Stimulated activated naive CD8-positive, alpha-beta T cell treated with anti-CD3 and anti-CD28 coated beads, Interleukin-15, amount 100 ng/mL, for 72 hours (primary cell): Measurements from ENCODE around the gene OR52L1.

Experiments used
- ATAC-seq: fragments of 150-1000 bp; cut with Tn5 transposase; 2 replicates; pipeline ENCODE4 v1.10.0; 2021; ENCODE audit warnings: mild to moderate bottlenecking, moderate library complexity
- DNase-seq, 2 donors: peaks; one replicate each; pipeline ENCODE4 v3.0.0; 2021 to 2022
- H3K27ac Mint-ChIP-seq, 2 donors: one replicate each; pipeline ENCODE4 v1.8.0; 2022; ENCODE audit warnings: mild to moderate bottlenecking in 2 of 2, mixed read lengths in 2 of 2, moderate library complexity in 2 of 2
- H3K27me3 Mint-ChIP-seq: one replicate; pipeline ENCODE4 v1.8.0; 2022; ENCODE audit warnings: mixed read lengths
- H3K4me1 Mint-ChIP-seq: one replicate; pipeline ENCODE4 v1.8.0; 2022; ENCODE audit warnings: mild to moderate bottlenecking, mixed read lengths
- H3K4me3 Mint-ChIP-seq, 2 donors: one replicate each; pipeline ENCODE4 v1.8.0; 2022; ENCODE audit warnings: mild to moderate bottlenecking in 2 of 2, mixed read lengths in 2 of 2, moderate library complexity in 1 of 2
- H3K9me3 Mint-ChIP-seq, 2 donors: one replicate each; pipeline ENCODE4 v1.8.0; 2022; ENCODE audit warnings: mixed read lengths in 2 of 2

Gene OR52L1

GRCh38 chr11:5986885-5987284 lies at the start of gene OR52L1:
Gene OR52L1, minus strand, starts transcription at chr11:5986985. Its CDS starts 55 bp downstream, at chr11:5986930.
- Mint-ChIP-seq H3K4me3 (no peak within 1 kb of the TSS), H3K27ac (no peak within 1 kb of the TSS), H3K4me1 (no peaks in the 10 kb centered on the region), H3K9me3 (peaks cover 5 to 10% of the 10 kb centered on the region in 2 donors), H3K27me3 (peaks cover 61% of the 10 kb centered on the region)
- ATAC-seq (no peak), DNase-seq (no peak)

DNA sequence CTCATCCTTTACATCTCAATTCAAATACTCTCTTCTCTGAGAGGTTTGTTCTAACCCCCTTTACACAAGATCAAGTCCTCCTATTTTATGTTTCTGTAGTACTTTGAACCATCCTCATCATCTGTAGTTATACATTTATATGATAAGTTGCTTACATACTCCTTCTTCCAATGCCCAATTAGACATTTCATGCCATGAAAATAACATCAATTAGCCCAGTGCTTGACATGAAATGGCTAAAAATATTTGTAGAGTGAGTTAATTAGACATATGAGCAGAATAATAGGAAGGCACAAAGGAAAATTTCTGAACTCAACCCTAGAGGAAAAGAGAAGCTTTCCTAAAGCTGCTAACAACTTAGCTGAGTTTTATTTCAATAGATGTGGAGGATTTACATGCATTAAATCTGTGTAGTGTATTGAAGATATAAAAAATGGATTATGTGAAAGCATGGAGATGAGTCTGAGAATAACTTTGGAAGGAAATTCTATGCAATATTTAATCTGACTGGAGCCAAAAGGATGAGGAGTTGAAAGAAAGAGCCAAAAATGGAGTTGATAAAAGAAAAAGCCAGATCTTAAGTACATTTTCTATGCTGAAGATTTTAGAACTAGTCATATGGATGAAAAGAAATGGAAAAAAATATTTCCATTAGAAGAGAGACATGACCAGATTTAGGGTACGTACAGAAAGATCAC lies 44.1 kb upstream of the OR52L1 start, which contains the start of gene OR56A1:
TSS of gene OR56A1 (minus strand) at position 51 of the 698 bp plus-strand sequence. CDS start 3,066 bp downstream, outside the sequence.
- Mint-ChIP-seq H3K4me1 (no peaks in the 10 kb centered on the region), H3K27me3 (peaks cover 12% of the 10 kb centered on the region), H3K27ac (no peak within 1 kb of the TSS), H3K4me3 (no peak within 1 kb of the TSS), H3K9me3 (no peaks in the 10 kb centered on the region)
- DNase-seq (no peak), ATAC-seq (no peak)

- H3K27ac Mint-ChIP-seq: no peak overlapping the region
- no peaks in the 10 kb centered on the region for H3K4me1 Mint-ChIP-seq
- H3K27me3 Mint-ChIP-seq: peaks cover 33% of the 10 kb centered on the region
- no peaks in the 10 kb centered on the region for H3K9me3 Mint-ChIP-seq
- ATAC-seq: no peak
- no peak overlapping the region for H3K4me3 Mint-ChIP-seq
- DNase-seq: no peak
Measured at GRCh38 chr11:6027501-6027900, 40.7 kb upstream of the OR52L1 start.

DNA sequence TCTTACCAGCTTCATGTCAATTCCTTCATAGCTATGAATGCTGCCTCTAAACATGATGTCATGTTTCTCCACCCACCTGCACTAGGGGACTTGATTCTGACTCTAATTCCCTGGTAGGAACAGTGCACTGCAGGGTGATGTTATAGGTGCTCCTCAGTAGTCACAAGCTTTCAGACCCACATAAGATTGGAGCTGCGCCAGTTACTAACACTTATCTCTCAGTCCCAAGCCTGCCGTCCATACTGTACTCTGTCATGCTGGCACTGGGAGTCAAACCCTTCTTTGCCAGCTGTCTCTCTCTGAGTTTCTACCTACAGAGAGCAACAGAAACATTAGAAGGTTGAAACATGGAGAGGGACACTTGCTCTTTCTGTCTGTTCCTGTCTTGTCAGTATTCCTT lies 38.3 kb upstream of the OR52L1 start:
- ATAC-seq: no peak
- peaks cover 33% of the 10 kb centered on the region for H3K27me3 Mint-ChIP-seq
- H3K4me3 Mint-ChIP-seq: no peak overlapping the region
- H3K4me1 Mint-ChIP-seq: no peaks in the 10 kb centered on the region
- H3K27ac Mint-ChIP-seq: no peak overlapping the region
- no peak for DNase-seq
- no peaks in the 10 kb centered on the region for H3K9me3 Mint-ChIP-seq

GRCh38 chr11:6022956-6023355 lies 36.2 kb upstream of the OR52L1 start:
- H3K27ac Mint-ChIP-seq: no peak overlapping the region
- ATAC-seq (peak; percentile 55), DNase-seq (peak in 1 of 2 donors; percentile 10)
- H3K4me1 Mint-ChIP-seq: no peaks in the 10 kb centered on the region
- H3K27me3 Mint-ChIP-seq: peaks cover 45% of the 10 kb centered on the region
- H3K4me3 Mint-ChIP-seq: no peak overlapping the region
- no peaks in the 10 kb centered on the region for H3K9me3 Mint-ChIP-seq

DNA sequence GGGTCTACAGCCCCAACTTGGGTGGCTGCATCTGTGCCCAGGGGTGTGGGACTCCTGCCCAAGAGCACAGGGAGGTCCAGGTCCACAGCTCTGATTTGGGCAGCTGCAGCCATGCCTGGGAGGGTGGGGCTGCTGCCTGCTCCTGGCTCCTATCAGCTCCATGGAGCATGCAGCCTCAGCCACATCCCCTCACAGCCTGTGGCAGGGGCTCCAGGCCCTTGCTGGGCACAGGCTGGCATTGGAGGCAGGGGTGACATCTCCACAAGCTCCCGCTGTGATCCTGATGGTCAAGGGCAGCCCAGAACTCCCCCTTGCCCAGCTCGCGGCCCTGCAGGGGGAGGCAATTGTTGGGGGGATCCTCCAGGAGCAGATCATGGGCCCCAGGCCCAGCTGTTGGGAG lies 26.3 kb upstream of the OR52L1 start:
- Mint-ChIP-seq H3K4me1 (no peaks in the 10 kb centered on the region), H3K4me3 (no peak overlapping the region), H3K27me3 (peaks cover 32% of the 10 kb centered on the region), H3K9me3 (peaks cover 7 to 9% of the 10 kb centered on the region in 2 donors), H3K27ac (no peak overlapping the region)
- DNase-seq (no peak), ATAC-seq (peak; percentile 23)

- H3K27me3 Mint-ChIP-seq: peaks cover 32% of the 10 kb centered on the region
- H3K4me3 Mint-ChIP-seq: no peak overlapping the region
- H3K27ac Mint-ChIP-seq: no peak overlapping the region
- ATAC-seq (peak; percentile 7), DNase-seq (no peak)
- H3K9me3 Mint-ChIP-seq: peaks cover 7 to 9% of the 10 kb centered on the region in 2 donors
- H3K4me1 Mint-ChIP-seq: no peaks in the 10 kb centered on the region
Measured at GRCh38 chr11:6012035-6012668, 25.4 kb upstream of the OR52L1 start.

DNA sequence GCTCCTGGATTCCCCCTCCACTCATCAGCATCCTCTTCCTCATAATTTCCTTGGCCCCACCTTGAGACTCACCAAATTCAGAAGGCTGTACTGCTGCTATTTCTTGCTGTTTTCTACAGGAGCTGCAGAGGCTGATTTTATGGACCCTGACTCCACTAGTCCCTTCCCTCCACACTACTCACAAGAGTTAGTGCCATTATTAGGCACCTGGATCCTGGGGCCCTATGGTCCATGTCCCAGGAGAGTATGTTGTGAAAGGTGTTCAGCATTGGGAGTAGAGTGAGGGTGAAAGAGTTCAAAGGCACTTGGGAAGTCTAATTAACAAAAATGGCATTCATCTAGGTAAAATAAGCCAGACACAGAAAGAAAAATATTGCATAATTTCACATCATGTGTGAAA lies 20.1 kb upstream of the OR52L1 start, which contains the start of gene OR56A4:
TSS of gene OR56A4 (minus strand) at position 101 of the 400 bp plus-strand sequence. CDS start 3,954 bp downstream, outside the sequence.
- Mint-ChIP-seq H3K4me3 (no peak within 1 kb of the TSS), H3K4me1 (no peaks in the 10 kb centered on the region), H3K9me3 (no peaks in the 10 kb centered on the region), H3K27ac (no peak within 1 kb of the TSS), H3K27me3 (peaks cover 30% of the 10 kb centered on the region)
- DNase-seq: no peak
- no peak for ATAC-seq

GRCh38 chr11:6006395-6006794 lies 19.6 kb upstream of the OR52L1 start:
- Mint-ChIP-seq H3K27ac (no peak overlapping the region), H3K27me3 (peaks cover 28% of the 10 kb centered on the region)

DNA sequence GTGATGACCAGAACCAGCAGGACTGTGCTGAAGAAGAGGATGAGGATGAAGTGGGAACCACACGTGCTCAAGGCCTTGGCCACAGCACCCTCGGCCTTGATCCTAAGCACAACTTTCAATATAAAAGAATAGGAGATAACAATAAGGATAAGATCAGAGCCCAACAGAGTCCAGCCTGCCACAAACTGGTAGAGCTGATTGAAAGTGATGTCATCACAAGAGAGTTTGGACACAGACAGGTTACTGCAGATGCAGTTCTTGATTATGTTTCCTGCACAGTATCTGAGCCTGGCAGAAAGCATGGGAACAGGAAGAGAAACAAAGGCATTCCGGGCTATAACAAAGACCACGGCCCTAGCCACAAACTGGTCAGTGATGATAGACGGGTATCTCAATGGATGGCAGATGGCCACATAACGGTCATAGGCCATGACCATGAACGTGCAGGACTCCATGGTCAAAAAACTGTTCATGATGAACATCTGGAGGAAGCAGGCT lies 15.5 kb upstream of the OR52L1 start:
- Mint-ChIP-seq H3K27ac (no peak overlapping the region), H3K9me3 (no peaks in the 10 kb centered on the region), H3K4me1 (no peaks in the 10 kb centered on the region), H3K27me3 (peaks cover 29% of the 10 kb centered on the region), H3K4me3 (no peak overlapping the region)
- DNase-seq (no peak), ATAC-seq (no peak)

More at GRCh38 chr11:6006395-6006794, 19.6 kb upstream of the OR52L1 start:
- DNase-seq (no peak), ATAC-seq (peak; percentile 23)
- no peak overlapping the region for H3K4me3 Mint-ChIP-seq
- H3K9me3 Mint-ChIP-seq: no peaks in the 10 kb centered on the region
- no peaks in the 10 kb centered on the region for H3K4me1 Mint-ChIP-seq

DNA sequence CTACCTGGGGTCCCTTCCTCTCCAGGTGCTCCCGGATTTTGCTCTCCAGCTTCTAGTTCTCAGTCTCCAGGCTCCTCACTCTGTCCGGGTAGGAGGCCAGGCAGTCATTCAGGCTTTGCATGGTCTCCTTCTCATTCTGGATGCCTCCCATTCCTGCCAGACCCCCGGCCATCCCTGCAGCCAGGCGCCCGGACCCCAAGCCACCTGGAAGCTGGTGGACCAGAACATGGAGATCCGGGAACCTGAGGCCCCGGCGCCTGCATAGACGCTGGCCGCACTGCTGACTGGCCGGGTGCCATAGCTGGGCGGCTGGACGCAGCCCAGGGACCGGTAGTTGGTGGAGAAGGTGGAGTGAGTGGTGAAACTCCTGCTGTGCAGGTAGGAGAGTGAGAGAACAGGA lies 8.0 kb upstream of the OR52L1 start:
- Mint-ChIP-seq H3K27me3 (peaks cover 20% of the 10 kb centered on the region), H3K4me1 (no peaks in the 10 kb centered on the region), H3K9me3 (no peaks in the 10 kb centered on the region), H3K4me3 (no peak overlapping the region), H3K27ac (no peak overlapping the region)
- no peak for ATAC-seq
- no peak for DNase-seq

- Mint-ChIP-seq H3K9me3 (no peaks in the 10 kb centered on the region), H3K27ac (no peak overlapping the region), H3K4me3 (no peak overlapping the region), H3K4me1 (no peaks in the 10 kb centered on the region), H3K27me3 (peaks cover 19% of the 10 kb centered on the region)
- no peak for ATAC-seq
- no peak for DNase-seq
Measured at GRCh38 chr11:5992604-5993251, 5.9 kb upstream of the OR52L1 start.

DNA sequence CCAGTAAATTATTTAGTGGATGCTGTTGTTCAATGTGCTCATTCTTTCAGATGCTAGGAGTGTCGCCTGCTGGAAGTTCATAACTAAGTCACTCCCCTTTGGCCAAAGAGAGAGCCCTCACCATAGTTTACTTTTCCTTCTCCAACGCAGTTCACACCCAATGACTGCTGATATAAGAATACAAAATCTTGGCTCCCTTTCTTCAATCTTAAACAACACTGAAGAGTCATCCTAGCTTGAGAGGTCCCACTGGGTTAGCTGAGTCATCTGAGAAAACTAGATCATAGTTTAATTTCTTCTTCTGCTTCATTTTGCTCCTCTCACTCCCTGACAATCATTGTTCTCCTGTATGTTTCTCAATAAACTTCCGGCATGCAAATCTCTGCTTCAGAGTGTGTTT lies 5.4 kb upstream of the OR52L1 start:
- no peaks in the 10 kb centered on the region for H3K9me3 Mint-ChIP-seq
- H3K27me3 Mint-ChIP-seq: peaks cover 24% of the 10 kb centered on the region
- no peak for ATAC-seq
- no peak overlapping the region for H3K4me3 Mint-ChIP-seq
- H3K4me1 Mint-ChIP-seq: no peaks in the 10 kb centered on the region
- no peak overlapping the region for H3K27ac Mint-ChIP-seq
- no peak for DNase-seq

GRCh38 chr11:5989203-5989602 lies 2.4 kb upstream of the OR52L1 start:
- no peaks in the 10 kb centered on the region for H3K9me3 Mint-ChIP-seq
- H3K4me1 Mint-ChIP-seq: no peaks in the 10 kb centered on the region
- H3K4me3 Mint-ChIP-seq: no peak overlapping the region
- DNase-seq (no peak), ATAC-seq (no peak)
- H3K27ac Mint-ChIP-seq: no peak overlapping the region
- H3K27me3 Mint-ChIP-seq: peaks cover 41% of the 10 kb centered on the region

- DNase-seq: no peak
- H3K4me3 Mint-ChIP-seq: no peak overlapping the region
- no peak overlapping the region for H3K27ac Mint-ChIP-seq
- H3K4me1 Mint-ChIP-seq: no peaks in the 10 kb centered on the region
- H3K9me3 Mint-ChIP-seq: peaks cover 5 to 27% of the 10 kb centered on the region in 2 donors
- peaks cover 49% of the 10 kb centered on the region for H3K27me3 Mint-ChIP-seq
- ATAC-seq: no peak
Measured at GRCh38 chr11:5983443-5983842, 3.3 kb downstream of the OR52L1 start.

DNA sequence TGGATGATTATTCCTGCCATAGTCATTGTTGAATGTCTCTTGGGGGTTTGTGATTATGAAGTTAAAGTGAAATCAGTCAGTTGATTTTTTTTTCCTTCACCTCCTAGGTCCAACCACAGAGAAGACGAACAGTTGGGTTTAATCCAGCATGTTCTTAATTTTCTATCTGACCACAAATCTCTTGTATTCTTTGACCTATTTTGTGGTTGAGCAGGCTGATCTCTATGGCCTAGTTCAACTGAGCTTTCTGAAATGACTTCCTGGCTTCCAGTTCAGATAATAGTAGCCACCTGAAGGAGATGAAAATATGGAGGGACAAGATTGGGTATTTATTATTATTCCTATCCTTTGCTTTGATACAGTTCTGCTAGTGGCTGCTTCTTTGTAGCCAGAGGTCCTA lies 13.3 kb downstream of the OR52L1 start:
- H3K4me3 Mint-ChIP-seq: no peak overlapping the region
- H3K27ac Mint-ChIP-seq: no peak overlapping the region
- no peaks in the 10 kb centered on the region for H3K4me1 Mint-ChIP-seq
- no peak for DNase-seq
- H3K9me3 Mint-ChIP-seq: peaks cover 0 to 3% of the 10 kb centered on the region in 2 donors
- peaks cover 13% of the 10 kb centered on the region for H3K27me3 Mint-ChIP-seq
- ATAC-seq: no peak
